ENCODE results near the gene THEMIS.

DNA sequence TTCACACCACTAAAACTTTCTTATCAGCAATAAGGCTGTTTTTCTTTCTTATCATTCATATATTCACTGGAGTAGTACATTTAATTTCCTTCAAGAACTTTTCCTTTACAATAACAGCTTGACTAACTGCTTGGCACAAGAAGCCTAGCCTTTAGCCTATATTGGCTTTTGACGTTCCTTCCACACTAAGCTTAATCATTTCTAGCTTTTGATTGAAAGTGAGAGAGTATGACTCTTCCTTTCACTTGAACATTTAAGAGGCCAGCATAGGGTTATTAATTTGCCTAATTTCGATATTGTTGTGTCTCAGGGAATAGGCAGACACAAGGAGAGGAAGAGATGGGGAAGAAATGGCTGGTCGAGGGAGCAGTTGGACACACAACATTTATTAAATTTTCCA, 23.6 kb downstream of the THEMIS start:
- no peak for TF ChIP-seq CTCF (IDR thresholded peaks at IDR 0.05 in 8 of 11, conservative IDR thresholded peaks at IDR 0.05 in 3 of 11)
- TF ChIP-seq POLR2A (IDR thresholded peaks at IDR 0.05) = no peak
- no peak for TF ChIP-seq POLR2AphosphoS5 (IDR thresholded peaks at IDR 0.05)

Data from spleen (tissue), 7 donors.